Type B pancreatic cell (in vitro differentiated cells): ENCODE data around the gene TBC1D23. TPM values are rescaled to one million over a fixed set of nuclear protein-coding genes. Genes with fewer than 3 reads are reported as not detected.

Experiments used
- DNase-seq: peaks from one replicate; pipeline ENCODE4 v3.0.0; 2021; ENCODE audit warnings: mixed read lengths; ENCODE audit not compliant: unreplicated experiment; ENCODE audit errors: extremely low spot score
- H3K27ac Mint-ChIP-seq: 2 replicates; pipeline ENCODE4 v1.8.0; 2021; ENCODE audit warnings: mild to moderate bottlenecking, mixed read lengths
- H3K27me3 Mint-ChIP-seq: 2 replicates; pipeline ENCODE4 v1.8.0; 2021; ENCODE audit warnings: mixed read lengths
- H3K36me3 Mint-ChIP-seq: 2 replicates; pipeline ENCODE4 v1.8.0; 2021; ENCODE audit warnings: mixed read lengths
- H3K4me1 Mint-ChIP-seq: one replicate; pipeline ENCODE4 v1.8.0; 2021; ENCODE audit warnings: mixed read lengths; ENCODE audit not compliant: unreplicated experiment
- H3K4me3 Mint-ChIP-seq: 2 replicates; pipeline ENCODE4 v1.8.0; 2021; ENCODE audit warnings: mild to moderate bottlenecking, mixed read lengths
- H3K9me3 Mint-ChIP-seq: 2 replicates; pipeline ENCODE4 v1.8.0; 2021; ENCODE audit warnings: mixed read lengths
- CTCF ChIP-seq: fragments of 200-600 bp; sonication (generic); conservative IDR thresholded peaks from 2 replicates; pipeline ENCODE4 v1.5.0; 2021; ENCODE audit warnings: antibody characterized with exemption, mild to moderate bottlenecking
- total RNA-seq: library from RNA; stranded (reverse); gene quantifications from 2 replicates; pipeline ENCODE4 v1.2.1, GENCODE V29; 2021; ENCODE audit warnings: low replicate concordance

The TBC1D23 gene
- total RNA-seq, 1 donor from 2014 or later, result 39.6 TPM

DNA sequence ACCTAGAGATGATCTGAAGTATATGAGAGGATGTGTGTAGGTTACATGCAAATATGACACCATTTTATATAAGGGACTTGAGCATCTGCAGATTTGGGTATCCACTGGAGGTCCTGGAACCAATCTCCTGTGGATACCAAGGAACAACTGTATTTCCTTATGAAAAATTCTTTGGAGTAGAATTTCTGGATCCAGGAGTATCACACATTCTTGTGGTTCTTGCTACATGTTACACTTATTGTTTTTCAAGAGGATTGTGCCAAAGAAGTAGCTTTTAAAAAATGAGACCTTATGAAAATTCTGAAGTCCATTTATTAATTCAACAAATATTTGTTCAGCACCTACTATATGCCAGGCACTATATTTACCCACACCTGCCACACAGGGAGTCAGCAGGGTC is 15.7 kb upstream of the TBC1D23 start:
- Mint-ChIP-seq H3K27me3 (no peaks in the 10 kb centered on the region), H3K4me3 (no peak overlapping the region), H3K36me3 (no peaks in the 10 kb centered on the region), H3K27ac (no peak overlapping the region), H3K4me1 (no peaks in the 10 kb centered on the region), H3K9me3 (no peaks in the 10 kb centered on the region)
- no peak for DNase-seq
- no peak for TF ChIP-seq CTCF

DNA sequence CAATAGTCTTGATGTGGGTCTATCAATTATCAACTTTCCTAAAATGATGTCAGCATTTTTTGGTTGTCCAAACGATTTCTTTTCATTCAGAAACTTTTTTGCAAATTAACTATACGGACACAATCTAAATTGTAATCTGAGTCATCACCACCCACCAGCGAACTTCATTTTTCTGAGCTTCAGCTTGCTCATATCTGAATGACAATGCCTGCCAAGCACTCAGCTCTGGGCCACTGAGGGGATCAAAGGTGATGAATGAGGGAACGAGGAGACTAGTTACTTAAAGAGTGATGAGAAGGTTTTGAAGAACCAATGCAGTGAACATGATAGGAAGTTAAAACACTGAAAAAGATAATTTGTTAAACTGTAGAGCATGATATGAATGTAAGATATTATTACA is 14.9 kb upstream of the TBC1D23 start:
- Mint-ChIP-seq H3K4me3 (no peak overlapping the region), H3K36me3 (no peaks in the 10 kb centered on the region), H3K4me1 (no peaks in the 10 kb centered on the region), H3K27me3 (no peaks in the 10 kb centered on the region), H3K27ac (no peak overlapping the region), H3K9me3 (no peaks in the 10 kb centered on the region)
- no peak for DNase-seq
- TF ChIP-seq CTCF, result no peak

- no peaks in the 10 kb centered on the region for H3K36me3 Mint-ChIP-seq
- TF ChIP-seq CTCF, result no peak
- no peaks in the 10 kb centered on the region for H3K27me3 Mint-ChIP-seq
- H3K27ac Mint-ChIP-seq, result no peak overlapping the region
- H3K9me3 Mint-ChIP-seq, result no peaks in the 10 kb centered on the region
- H3K4me3 Mint-ChIP-seq, result no peak overlapping the region
- no peak for DNase-seq
- H3K4me1 Mint-ChIP-seq, result no peaks in the 10 kb centered on the region
Observed at GRCh38 chr3:100246999-100247398, 13.8 kb upstream of the TBC1D23 start.

DNA sequence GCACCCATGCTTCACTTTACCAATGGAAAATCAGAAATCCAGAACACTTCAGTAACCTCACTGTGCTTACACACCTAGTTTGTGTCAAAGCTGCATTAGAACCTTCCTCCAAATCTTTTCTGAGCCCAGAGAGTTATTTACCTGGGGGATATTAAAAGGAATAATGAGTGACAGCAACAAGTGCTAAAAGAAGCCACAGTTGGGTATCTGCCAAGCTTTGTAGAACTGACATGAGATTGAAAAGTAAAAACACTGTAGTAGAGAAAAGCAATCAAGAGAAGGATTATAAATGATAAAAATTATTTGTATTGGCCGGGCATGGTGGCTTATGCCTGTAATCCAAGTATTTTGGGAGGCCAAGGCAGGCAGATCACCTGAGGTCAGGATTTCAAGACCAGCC is 8.8 kb upstream of the TBC1D23 start:
- Mint-ChIP-seq H3K9me3 (no peaks in the 10 kb centered on the region), H3K27me3 (no peaks in the 10 kb centered on the region), H3K4me1 (peaks cover 9% of the 10 kb centered on the region), H3K4me3 (no peak overlapping the region), H3K27ac (no peak overlapping the region), H3K36me3 (no peaks in the 10 kb centered on the region)
- no peak for TF ChIP-seq CTCF
- no peak for DNase-seq

DNA sequence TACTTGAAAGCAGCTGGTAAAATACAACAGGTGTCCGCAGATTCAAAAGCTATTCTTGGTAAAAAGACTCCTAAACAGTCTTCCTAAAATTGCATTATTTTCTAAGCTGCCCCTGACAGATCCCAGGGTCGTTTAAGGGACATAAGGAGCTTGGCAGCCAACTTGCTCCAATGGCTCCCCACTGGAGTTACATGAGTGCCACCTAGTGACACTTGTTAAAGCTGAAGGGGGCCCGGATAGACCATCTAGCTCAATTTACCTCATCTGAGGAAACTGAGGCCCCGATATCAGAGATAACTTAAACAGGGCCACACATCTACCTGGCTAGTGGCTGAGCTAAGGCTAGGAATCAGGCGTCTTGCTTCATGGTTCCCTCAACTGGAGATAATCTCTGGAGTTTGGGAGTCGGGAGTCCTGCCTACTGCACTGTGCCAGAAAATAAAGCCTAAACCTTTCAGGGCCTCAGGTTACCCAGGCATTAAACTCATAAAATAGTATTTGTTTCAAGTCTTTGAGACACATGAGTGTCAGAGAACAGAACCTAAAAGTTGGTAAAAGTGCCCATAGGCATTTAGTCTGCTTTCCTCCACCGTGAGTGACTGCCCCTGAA is 6.5 kb upstream of the TBC1D23 start:
- H3K27ac Mint-ChIP-seq, result no peak overlapping the region
- no peaks in the 10 kb centered on the region for H3K36me3 Mint-ChIP-seq
- no peaks in the 10 kb centered on the region for H3K27me3 Mint-ChIP-seq
- H3K4me3 Mint-ChIP-seq, result no peak overlapping the region
- no peaks in the 10 kb centered on the region for H3K9me3 Mint-ChIP-seq
- TF ChIP-seq CTCF, result peak; percentile 84
- peaks cover 15% of the 10 kb centered on the region for H3K4me1 Mint-ChIP-seq
- no peak for DNase-seq

- no peak for TF ChIP-seq CTCF
- no peak overlapping the region for H3K27ac Mint-ChIP-seq
- H3K4me1 Mint-ChIP-seq, result peaks cover 31% of the 10 kb centered on the region
- no peaks in the 10 kb centered on the region for H3K36me3 Mint-ChIP-seq
- no peaks in the 10 kb centered on the region for H3K27me3 Mint-ChIP-seq
- DNase-seq, result no peak
- no peak overlapping the region for H3K4me3 Mint-ChIP-seq
- no peaks in the 10 kb centered on the region for H3K9me3 Mint-ChIP-seq
Observed at GRCh38 chr3:100256731-100257151, 4.1 kb upstream of the TBC1D23 start.
